ENCODE data around the gene PARP4. TPM values are rescaled to one million over a fixed set of nuclear protein-coding genes. Genes with fewer than 3 reads are reported as not detected.

The PARP4 gene
- total and polyA plus RNA-seq, 2 of the 13 experiments (the other 11 are each of a cell fraction or from before 2014, with no cell fraction given), result 40.5 to 42.6 TPM

GRCh38 chr13:24463078-24463477, 49.5 kb downstream of the PARP4 start:
- H4K20me1 ChIP-seq (ENCODE audit: insufficient read depth, low read length), result no peaks in the 10 kb centered on the region
- no peak overlapping the region for H3K4me3 ChIP-seq (replicated peaks in 1 of 3; ENCODE audit: insufficient read depth in 1 of 3, low read depth in 2 of 3, low read length in 3 of 3)
- no peaks in the 10 kb centered on the region for H3K79me2 ChIP-seq (ENCODE audit: insufficient read depth, low read length)
- intact Hi-C loops (cut with micrococcal nuclease; ENCODE audit: unreplicated experiment), result no loop called here
- BruUV-seq (replicated peaks), result no TSS peak
- no peak overlapping the region for H3K9ac ChIP-seq (ENCODE audit: insufficient read depth, low read depth, low read length)
- H3K4me1 ChIP-seq (ENCODE audit: insufficient read depth, low read length), result no peaks in the 10 kb centered on the region
- WGBS (ENCODE audit: low lambda C conversion rate), result 67% methylated on average over 2 of the region's 2 CpGs
- peaks cover 14 to 54% of the 10 kb centered on the region in 2 experiments for H3K36me3 ChIP-seq (replicated peaks in 1 of 2; ENCODE audit: control insufficient read depth in 1 of 2, insufficient read depth in 2 of 2, low read length in 2 of 2)
- ChIA-PET POLR2A (no interaction called here), CTCF (ENCODE audit: low intra/inter-chr PET ratio, low total read pairs) (no interaction called here)
- no peak for TF ChIP-seq NBN (conservative IDR thresholded peaks at IDR 0.05)
- TF ChIP-seq EP300 (IDR thresholded peaks at IDR 0.05; ENCODE audit: low read depth in 2 of 2, low read length in 2 of 2), result no peak
- TF ChIP-seq EP300 (CRISPR knock-in tag; IDR thresholded peaks at IDR 0.05; ENCODE audit: borderline replicate concordance), result no peak
- TF ChIP-seq RFX1 (IDR thresholded peaks at IDR 0.05), result no peak
- TF ChIP-seq PREB (CRISPR knock-in tag; IDR thresholded peaks at IDR 0.05), result no peak
- TF ChIP-seq RAD21 (CRISPR knock-in tag; IDR thresholded peaks at IDR 0.05), result no peak
- TF ChIP-seq ZFY (CRISPR knock-in tag; IDR thresholded peaks at IDR 0.05), result no peak
- no peak for TF ChIP-seq ZSCAN21 (CRISPR knock-in tag; IDR thresholded peaks at IDR 0.05; ENCODE audit: borderline replicate concordance)
- no peak for TF ChIP-seq TCF12 (IDR thresholded peaks at IDR 0.05)
- no peak for TF ChIP-seq TCF12 (CRISPR knock-in tag; IDR thresholded peaks at IDR 0.05)
- no peak for TF ChIP-seq REPIN1 (CRISPR knock-in tag; IDR thresholded peaks at IDR 0.05; ENCODE audit: borderline replicate concordance, low read depth)
- no peak for TF ChIP-seq ZNF781 (CRISPR knock-in tag; IDR thresholded peaks at IDR 0.05; ENCODE audit: borderline replicate concordance, not compliant biosample characterization)
- peak; percentile 82 to 90 for TF ChIP-seq MAFK (conservative IDR thresholded peaks at IDR 0.05 in 1 of 2, IDR thresholded peaks at IDR 0.05 in 1 of 2; ENCODE audit: low read length in 2 of 2)
- TF ChIP-seq PRDM4 (CRISPR knock-in tag; IDR thresholded peaks at IDR 0.05; ENCODE audit: borderline replicate concordance), result no peak
- peak; percentile 83 for TF ChIP-seq MAFF (IDR thresholded peaks at IDR 0.05; ENCODE audit: low read depth, low read length)
- TF ChIP-seq ZNF615 (CRISPR knock-in tag; IDR thresholded peaks at IDR 0.05; ENCODE audit: borderline replicate concordance), result no peak
- no peak for TF ChIP-seq ZFP90 (CRISPR knock-in tag; IDR thresholded peaks at IDR 0.05; ENCODE audit: borderline replicate concordance)
- TF ChIP-seq ZNF614 (CRISPR knock-in tag; IDR thresholded peaks at IDR 0.05; ENCODE audit: borderline replicate concordance), result no peak
- no peak for TF ChIP-seq ELF4 (CRISPR knock-in tag; IDR thresholded peaks at IDR 0.05; ENCODE audit: borderline replicate concordance)
- no peaks in the 10 kb centered on the region for H3K9me3 ChIP-seq (ENCODE audit: low read length)
- in situ Hi-C loops (cut with HindIII; ENCODE audit: extremely low pct_ligation_motif_present, low pct_unique_long_range_greater_than_20kb), result no loop called here
- FAIRE-seq (no peak), DNase-seq (ENCODE audit: low spot score) (no peak), ATAC-seq (no peak)
- no peak overlapping the region for H3K4me2 ChIP-seq (ENCODE audit: low read depth, low read length)
- no peak overlapping the region for H2AFZ ChIP-seq (ENCODE audit: low read length)
- H3K27ac ChIP-seq (ENCODE audit: extremely low read length, insufficient read depth, low read length), result no peak overlapping the region
- no peaks in the 10 kb centered on the region for H3K27me3 ChIP-seq (ENCODE audit: control insufficient read depth in 1 of 2, insufficient read depth in 2 of 2, low read length in 2 of 2)
